HG02798 (cell line): ENCODE data around the gene SLC23A1.
"Not testable (repeated sequence)": the region's sequence is repeated elsewhere in the genome, so short reads cannot be mapped to it uniquely, and the experiment has no call there.

Experiments
- ATAC-seq: cut with Tn5 transposase; IDR thresholded peaks from one replicate; pipeline ENCODE4 v1.9.1; 2021; ENCODE audit warnings: mild to moderate bottlenecking; ENCODE audit not compliant: unreplicated experiment, poor library complexity

Gene SLC23A1

DNA sequence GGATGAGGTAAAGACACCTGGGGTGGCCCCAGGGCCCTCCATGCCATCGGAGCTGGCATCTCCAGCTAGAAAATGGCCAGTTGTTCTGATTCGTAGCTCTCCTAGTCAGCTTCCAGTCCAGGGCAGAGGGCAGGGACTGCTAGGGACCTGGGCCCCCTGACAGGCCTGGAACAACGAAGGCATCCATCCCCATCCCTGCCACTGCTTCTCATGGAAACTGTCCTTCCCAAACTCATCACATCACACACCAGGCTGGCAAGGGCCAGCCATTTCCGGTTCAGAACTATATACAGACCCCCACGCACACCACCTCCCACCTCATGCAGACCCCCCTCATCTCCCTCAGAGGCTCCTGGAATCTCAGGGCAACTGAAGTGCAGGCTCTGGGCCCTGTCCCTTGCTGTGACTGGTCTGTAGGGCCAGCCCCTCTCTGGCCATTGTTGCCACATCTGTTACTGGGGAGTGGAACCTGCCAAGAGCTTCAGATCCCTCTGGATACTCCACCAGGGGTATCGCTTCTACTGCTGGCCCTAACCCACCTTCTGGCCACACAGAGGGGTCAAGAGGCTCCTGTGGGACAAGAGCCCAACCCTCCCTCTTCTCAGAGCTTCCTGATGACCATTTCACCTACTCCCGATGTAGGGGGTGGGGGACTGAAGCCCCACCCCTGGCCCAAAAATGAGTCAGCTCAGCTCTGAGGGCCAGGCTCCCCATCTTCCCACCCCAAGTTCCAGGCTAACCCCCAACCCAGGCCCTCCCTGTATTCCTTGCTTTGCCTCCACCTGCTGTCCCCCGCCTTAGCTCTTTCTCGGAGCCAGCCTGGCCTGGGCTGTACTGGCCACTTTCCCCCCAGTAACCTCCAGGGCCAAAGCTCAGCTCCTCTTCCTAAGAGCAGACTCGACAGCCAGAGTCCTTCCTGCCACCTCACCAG, 7.8 kb upstream of the SLC23A1 start:
- no peak for ATAC-seq

DNA sequence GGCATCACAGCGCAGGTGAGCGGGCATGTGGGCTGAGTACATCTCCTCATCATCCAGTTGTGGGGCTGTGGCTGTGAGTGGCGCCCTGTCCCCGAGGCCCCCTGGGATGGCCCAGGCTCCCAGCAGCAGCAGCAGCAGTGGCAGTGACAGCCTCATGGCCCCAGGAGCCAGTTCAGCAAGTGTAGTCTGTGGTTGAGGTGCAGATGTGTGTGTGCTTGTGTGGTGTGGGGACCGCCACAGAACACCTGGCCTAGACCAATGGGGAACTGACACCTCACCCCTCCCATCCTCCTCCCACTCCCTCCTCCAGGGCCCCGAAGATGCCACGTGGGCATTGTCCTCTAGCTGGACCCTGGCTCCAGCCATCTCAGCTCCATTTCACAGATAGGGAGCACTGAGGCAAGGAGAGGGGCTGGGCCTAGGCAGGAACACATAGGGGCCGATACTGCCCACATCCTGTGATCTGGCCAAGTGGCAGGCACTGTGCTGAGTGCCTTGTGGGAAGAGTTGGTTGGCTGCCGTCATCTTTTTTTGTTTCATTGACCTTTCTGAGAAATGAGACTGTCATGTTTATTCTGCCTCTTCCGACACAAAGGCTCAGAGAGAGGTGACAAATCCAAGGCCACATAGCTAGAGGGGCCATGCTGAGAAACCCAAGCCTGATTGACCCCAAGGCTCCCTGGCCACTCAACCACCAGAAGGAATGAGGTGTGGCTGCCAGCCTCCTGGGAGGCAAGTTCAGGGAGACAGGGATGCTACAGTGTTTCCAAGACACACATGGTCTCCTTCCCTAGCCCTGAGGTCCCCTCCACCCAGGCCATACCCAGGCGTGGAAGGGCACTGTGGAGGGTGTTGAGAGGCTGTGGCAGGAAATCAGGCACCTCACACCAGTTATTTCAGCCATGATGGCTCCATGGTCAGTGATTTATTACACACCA, 6.9 kb upstream of the SLC23A1 start, which contains the start of gene MZB1:
TSS of gene MZB1 (minus strand) at position 213 of the 938 bp plus-strand sequence. CDS start at position 156, 57 bp downstream.
- ATAC-seq, result peak; percentile 49

DNA sequence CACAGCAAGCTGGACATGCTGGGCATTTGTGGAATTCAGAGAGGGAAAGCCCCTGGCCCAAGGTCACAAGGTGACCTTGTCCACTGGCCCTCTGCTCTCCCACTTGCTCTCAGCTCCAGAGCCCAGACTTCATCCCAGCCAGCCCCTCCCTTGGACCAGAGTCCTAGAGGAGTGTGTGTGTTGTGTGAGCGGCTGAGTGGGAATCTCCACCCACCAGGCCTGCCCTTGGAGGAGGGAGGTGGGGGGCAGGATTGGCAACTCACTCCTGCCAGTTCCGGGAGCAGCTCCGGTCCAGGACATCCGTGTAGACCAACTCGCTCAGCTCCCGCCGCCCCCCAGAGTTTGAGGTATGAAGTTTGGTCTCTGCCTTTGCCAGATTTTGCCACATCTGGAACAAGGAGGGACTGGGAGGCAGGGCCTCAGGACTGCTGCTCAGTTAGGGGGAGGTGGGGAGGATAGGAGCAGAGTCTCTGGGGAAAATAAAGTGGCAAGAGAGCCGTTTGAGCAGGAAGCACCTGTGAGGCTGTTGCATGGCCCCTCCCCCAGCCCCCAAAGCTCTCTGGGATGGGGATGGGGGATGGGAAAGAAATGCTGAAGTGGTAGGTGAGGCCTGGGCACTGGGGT, 5.2 kb upstream of the SLC23A1 start:
- no peak for ATAC-seq

DNA sequence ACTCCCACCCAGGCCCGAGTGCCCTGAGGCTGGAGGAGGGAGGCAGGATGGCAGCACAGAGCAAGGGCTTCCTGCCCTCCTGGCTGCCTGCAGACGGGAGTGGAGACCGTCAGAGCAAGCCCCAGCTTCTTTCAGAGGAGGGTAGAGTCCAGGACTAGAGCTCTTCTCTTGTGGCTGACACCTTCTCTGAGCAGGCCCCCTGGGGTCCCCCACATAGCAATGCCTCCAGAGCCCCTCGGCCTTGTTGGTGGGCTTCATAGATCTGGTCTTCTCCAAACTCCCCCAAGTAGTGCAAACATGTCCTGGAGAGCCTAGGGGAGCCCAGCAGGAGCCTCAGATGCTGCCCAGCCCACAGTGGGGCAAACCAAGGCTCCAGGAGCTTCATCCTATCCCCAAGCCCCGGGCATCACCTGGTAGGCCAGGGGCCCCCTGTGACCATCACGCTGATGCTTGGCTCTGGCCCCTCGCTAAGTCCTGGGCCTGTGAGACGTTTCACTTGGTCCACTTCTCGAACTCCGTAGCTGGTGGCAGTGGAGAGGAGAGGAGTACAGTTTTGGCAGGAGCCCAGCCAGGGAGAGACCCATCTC, 4.6 kb upstream of the SLC23A1 start:
- ATAC-seq, result no peak

DNA sequence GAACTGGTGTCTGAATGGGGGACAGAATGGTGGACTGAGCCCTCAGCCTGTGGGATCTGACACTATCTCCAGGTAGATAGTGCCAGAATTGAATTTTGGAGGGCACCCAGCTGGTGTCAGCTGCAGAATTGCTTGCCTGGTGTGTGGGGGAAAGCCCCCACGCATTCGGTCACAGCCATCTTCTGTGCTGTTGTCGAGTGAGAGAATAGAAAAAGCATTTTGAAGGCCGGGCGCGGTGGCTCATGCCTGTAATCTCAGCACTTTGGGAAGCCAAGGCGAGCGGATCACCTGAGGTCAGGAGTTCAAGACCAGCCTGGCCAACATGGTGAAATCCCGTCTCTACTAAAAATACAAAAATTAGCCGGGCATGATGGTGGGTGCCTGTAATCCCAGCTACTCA, 3.9 kb upstream of the SLC23A1 start:
- ATAC-seq, result not testable (repeated sequence)

DNA sequence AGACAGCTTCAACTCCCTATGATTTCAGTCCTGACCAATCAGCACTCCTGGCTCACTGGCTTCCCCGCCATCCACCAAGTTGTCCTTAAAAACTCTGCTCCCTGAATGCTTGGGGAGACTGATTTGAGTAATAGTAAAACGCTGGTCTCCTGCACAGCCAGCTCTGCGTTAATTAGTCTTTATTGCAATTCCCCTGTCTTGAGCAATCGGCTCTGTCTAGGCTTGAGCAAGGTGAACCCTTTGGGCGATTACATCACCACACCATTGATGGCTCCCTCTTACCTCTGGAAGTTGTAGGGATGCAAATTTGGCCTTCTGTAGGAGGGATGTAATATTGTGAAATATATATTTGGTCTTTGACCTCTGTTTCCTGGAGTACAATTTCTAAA, 2.9 kb upstream of the SLC23A1 start:
- no peak for ATAC-seq

DNA sequence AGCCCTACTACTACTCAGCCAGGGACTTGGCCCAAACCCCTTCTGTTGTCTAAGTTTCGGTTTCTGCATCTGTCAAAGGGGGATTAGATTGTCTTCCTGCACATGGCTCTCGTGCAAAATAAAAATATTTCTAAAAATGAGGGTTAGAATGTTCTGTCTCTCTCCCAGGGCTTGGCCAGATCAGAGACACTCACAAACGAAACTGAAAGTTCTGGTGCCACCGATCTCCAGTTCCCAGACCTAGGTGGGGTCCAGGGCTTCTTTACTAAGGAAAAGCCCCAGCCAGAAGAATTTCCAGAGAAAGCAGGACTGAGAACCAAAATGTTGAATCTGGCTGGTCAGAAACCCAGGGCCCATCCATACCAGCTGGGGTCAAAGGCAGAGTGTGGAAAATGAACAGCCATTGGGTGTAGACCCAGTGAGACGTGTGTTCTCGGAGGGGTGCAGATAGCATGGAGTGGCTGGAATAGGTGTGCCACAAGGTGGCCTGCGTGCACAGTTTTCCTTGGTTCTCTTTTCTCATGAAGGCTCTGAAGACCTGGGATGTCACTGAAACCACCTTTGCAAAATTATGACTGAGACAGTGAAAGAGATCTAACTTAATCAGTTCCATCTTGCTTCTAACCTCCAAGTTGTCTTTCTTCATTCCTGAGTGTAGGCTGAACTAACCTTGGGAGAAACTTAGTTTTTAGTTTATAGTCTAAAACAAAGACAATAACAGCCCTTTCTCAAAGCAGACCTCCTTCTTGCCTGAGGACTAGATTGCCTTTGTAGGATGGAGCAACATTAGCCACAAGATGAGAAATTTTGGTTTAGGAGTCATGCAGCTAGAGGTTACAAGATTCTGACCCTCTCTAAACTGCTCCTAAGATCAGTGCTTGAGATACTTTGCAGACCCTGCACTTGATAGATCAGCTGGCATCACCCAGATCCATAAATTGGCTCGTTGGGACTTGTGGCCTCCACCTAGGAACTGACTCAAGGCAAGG, 2.3 kb upstream of the SLC23A1 start:
- ATAC-seq, result no peak

DNA sequence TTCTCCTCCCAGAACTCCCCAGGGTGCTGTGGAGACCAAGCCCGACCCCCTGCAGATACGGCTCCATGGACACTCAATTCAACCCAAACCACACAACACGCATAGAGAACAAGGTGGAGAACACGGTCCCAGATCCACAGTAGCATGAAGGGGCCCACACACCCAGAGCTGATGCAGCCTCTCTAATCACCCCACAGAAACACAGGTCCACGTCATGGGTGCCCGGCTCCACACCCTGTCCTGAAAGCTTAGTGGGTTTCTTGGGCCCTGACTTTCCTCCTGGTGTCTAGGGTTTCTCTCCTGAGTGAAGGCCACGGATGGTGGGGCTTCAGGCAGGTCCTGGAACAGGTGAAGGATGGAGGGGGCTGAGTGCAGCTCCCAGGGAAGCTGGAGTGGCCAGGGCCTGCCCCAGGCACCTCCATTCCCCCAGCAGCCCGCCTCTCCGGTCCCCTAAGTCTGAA, 1.5 kb upstream of the SLC23A1 start:
- ATAC-seq, result no peak

DNA sequence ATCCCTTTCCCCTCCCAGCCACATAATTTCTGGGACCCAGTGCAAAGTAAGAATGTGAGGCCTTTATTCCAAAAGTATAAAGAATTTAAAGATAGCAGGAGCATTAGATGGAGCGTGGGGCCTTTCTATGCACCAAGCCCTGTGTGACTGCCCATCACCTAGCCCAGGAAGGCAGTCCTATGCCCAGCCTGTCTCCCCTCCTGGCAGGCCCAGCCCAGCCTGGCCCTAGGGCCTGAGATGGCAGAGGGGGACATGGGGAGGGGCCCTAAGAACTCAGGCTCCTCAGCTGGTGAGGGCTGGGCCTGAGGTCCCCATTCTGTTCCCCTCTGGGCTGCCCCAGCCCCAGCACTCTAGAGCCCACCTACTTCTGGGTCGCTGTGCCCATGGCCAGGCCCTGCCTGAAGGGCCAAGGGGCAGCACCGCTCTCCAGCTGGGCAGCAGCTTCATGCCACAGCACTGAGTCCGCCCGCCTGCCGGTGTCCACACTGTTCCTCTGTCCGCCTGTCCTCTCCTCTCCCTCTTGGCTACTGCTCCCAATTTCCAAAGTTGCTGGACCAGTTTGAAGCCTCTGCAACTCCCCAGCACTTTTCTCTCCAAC, 995 bp upstream of the SLC23A1 start:
- ATAC-seq, result no peak

DNA sequence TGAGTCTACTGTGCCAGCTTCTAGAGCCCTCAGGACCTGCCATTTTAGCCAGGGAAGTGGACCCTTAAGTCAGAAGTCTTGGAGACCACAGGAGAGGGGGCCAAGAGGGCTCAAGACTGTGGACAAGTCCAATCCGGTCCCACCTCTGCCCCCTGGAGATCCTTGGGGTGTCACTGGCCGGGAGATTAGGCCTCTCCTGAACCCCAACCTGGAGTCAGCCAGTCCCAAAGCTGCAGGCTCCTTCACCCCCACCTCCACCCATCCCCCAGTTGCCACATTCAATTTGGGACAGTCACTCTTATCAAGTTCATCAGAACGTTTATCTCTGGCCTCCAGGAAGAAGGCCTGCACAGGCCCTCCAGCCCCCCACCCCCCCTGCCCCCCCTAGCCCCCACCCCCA, 290 bp downstream of the SLC23A1 start:
- no peak for ATAC-seq

DNA sequence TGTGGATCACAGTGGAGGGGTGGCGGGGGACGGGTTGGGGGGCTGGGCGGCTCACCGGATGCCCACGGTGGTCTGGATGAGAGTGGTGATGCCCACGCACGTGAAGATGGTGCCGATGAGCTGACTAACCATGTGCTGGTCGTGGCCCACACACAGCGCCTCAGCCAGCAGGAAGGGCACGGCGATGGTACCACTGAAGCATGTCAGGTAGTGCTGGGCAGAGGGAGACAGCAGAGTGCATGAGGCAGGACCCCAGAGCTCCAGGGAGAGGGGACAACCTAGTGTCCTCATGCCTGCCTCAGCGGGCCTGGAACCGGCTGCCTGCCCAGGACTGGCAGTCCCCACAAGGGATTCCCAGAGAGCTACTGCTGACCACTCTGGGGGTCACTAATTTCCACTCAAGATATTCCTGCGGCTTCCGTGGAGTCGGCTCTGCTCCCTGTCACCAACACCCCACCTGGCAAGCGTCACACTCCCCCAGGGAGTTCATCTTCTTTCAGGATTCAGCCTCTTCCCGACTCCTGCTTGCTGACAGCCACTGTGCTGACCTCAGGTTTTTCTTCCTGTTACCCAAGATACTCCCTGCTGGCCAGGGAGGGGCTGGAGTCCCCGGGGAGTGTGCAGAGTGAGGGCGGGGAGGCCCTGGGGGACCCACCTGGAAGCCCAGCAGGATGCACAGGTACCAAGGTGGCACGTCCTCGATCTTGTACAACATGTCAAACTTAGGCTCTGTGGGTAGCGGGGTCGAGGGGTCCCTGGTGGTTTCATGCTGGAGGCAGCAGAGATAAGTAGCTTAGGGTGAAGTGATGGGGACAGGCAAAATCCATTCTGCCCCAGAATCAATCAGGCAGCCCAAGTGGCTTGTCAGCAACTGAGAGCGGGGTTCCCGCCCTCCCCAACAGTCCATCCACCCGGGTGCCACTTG, 998 bp downstream of the SLC23A1 start:
- ATAC-seq, result no peak

DNA sequence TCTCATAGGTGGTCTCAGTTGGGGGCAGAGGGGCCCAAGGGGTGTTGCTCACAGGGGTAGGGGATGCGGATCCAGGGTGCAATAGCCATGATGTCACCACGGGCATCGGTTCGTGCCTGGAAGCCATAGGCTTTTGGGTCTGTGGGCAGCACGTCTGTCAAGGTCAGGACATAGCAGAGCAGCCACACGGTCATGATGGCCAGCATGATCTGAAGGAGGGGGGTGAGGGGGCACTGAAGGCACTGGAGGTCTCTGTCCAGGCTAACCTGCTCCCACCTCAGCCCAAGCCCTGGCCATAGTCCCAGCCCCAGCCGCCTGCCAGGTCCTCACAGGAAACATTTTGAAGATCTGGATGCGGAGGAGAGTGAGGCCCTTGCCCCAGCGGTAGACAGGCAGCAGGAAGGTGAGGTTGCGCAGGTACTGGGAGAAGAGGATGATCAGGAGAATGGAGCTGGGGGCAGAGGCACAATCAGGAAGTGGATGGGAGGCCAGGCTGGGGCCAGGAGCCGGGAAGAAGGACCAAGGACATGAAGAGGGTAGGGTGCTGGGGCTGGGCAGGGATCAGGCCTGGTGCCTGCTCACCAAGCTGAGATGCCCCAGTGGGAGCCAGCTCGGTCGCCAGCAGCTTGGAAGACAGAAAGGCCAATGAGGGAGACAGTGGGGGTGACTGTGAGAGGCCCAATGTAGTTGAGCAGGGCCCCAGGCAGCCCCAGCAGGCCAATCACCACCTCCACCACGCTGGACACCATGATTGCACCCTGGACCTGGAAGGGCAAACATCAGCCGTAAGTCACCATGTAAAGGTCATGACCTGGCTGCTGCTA, 3.3 kb downstream of the SLC23A1 start:
- ATAC-seq, result no peak

DNA sequence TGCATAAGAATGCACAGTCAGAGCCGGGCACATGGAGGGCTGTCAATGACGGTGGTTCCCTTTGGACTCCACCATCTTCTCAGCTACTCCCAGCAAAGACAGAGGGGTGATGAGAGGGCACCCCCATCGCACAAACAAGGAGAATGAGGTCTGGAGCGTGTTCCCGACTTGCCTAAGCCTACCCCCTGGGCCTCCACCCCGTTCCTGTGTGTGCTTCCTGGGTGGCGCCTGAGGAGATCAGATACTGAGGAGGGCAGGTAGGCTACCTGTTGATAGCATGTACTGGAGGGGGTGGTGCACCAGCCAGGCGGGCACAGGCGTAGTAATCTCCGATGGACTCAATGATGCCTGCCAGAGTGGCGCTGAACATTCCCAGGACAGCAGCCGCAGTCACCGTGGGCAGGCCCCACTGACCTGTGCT, 4.1 kb downstream of the SLC23A1 start:
- ATAC-seq, result no peak

DNA sequence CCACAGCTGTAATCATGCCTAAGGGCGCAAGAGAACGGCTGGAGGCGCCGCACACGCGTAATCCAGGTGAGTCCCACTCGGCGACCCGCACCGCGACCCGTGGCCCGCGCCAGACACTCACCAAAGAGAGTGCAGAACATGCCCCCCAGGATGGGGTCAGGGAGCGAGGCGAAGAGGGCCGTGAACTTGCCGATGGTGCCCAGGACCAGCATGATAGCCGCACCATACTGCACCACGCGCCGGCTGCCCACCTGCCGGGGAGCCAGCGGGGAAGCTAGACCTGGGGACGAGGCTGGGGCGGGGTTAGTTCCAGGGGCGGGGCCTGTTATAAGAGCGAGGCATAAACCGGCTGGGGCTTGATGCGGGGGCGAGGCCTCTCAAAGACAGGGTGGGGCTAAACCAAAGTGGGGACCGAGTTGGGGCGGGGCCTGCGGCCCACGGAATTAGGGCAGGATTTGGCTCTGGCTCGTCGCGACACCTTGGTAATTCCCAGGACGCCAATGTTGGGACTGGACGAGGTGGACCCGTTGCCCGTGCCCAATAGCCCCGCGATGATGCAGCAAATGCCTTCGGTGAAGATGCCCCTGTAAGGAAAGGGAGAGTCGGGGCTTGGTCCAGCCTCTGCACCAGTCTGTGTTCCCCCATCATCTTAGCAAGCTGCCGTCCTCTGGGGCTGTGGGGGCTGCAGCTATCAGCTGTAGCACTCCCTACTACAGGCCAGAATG, 4.8 kb downstream of the SLC23A1 start:
- no peak for ATAC-seq

DNA sequence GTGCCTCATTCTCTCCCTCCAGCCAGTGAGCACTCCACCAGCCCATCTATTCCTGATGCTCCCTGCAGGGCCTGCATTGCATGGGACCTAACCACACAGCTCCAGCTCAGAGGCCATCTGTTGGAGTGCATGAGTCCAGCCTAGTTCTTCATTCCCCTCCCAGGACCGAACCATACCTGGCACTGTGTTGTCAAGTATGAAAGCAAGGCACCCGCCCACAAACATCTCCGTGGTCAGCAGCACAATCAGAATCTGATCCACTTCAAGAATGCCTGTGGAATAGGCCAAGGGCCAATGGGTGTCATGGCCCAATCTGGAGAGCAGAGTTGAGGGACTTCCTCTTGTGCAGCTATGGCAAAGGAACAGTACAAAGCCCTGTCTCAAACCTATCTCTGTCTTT, 5.9 kb downstream of the SLC23A1 start:
- no peak for ATAC-seq

DNA sequence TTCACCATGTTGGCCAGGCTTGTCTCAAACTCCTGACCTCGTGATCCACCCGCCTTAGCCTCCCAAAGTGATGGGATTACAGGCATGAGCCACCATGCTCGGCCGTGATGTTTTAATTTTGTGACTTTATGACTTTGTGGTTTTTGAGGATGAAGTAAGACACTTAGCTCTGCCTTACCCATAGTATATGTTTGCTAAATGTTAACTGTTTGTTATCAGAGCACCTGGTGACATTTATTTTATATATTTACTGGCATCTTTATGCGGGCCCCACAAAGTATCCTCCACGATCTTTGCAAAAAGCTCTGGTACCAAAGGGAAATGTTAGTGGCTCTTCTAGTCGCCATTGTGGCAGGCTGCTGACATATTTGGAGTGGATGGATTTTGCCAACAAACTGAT, 6.7 kb downstream of the SLC23A1 start:
- no peak for ATAC-seq
